MM.1S (cell line): ENCODE results near the gene HDAC10.

Source experiments
- DNase-seq: peaks from one replicate; pipeline ENCODE4 v3.0.0-alpha.2; 2015
- H2AFZ ChIP-seq: fragments of 300-600 bp; sonication (generic); 2 replicates; pipeline ENCODE4 v1.6.0; 2016; ENCODE audit warnings: antibody characterized with exemption, low read length
- H3F3A ChIP-seq: fragments of 300-600 bp; sonication (generic); 2 replicates; pipeline ENCODE4 v1.6.1; 2016; ENCODE audit warnings: mild to moderate bottlenecking, antibody characterized with exemption, low read length, moderate library complexity, mixed read lengths; ENCODE audit not compliant: insufficient read depth
- H3K27ac ChIP-seq: fragments of 300-600 bp; sonication (generic); 2 replicates; pipeline ENCODE4 v1.5.1; 2016; ENCODE audit warnings: mild to moderate bottlenecking, low read length
- H3K27me3 ChIP-seq: fragments of 300-600 bp; sonication (generic); replicated peaks from 2 replicates; pipeline ENCODE4 v1.6.0; 2016; ENCODE audit warnings: low read length; ENCODE audit not compliant: insufficient read depth
- H3K36me3 ChIP-seq: fragments of 300-600 bp; sonication (generic); replicated peaks from 2 replicates; pipeline ENCODE4 v1.6.1; 2016; ENCODE audit warnings: mild to moderate bottlenecking, low read length, mixed read lengths; ENCODE audit not compliant: insufficient read depth
- H3K4me1 ChIP-seq: fragments of 300-600 bp; sonication (generic); 2 replicates; pipeline ENCODE4 v1.6.1; 2016; ENCODE audit warnings: low read length, mixed read lengths
- H3K4me2 ChIP-seq: fragments of 300-600 bp; sonication (generic); 2 replicates; pipeline ENCODE4 v1.6.0; 2016; ENCODE audit warnings: low read depth, low read length
- H3K4me3 ChIP-seq: fragments of 300-600 bp; sonication (generic); 2 replicates; pipeline ENCODE4 v1.5.1; 2016; ENCODE audit warnings: low read length, mixed read lengths
- H3K79me2 ChIP-seq: fragments of 300-600 bp; sonication (generic); 2 replicates; pipeline ENCODE4 v1.6.1; 2016; ENCODE audit warnings: mixed run types, low read length, mixed read lengths
- H3K9ac ChIP-seq: fragments of 300-600 bp; sonication (generic); 2 replicates; pipeline ENCODE4 v1.6.1; 2016; ENCODE audit warnings: low read length, mixed read lengths
- H3K9me2 ChIP-seq: fragments of 300-600 bp; sonication (generic); replicated peaks from 2 replicates; pipeline ENCODE4 v1.6.1; 2016; ENCODE audit warnings: mild to moderate bottlenecking, low read length, mixed read lengths; ENCODE audit not compliant: insufficient read depth
- H3K9me3 ChIP-seq: fragments of 300-600 bp; sonication (generic); replicated peaks from 2 replicates; pipeline ENCODE4 v1.6.1; 2016; ENCODE audit warnings: mild to moderate bottlenecking, low read length, mixed read lengths; ENCODE audit not compliant: insufficient read depth
- H4K20me1 ChIP-seq: fragments of 300-600 bp; sonication (generic); 2 replicates; pipeline ENCODE4 v1.6.1; 2016; ENCODE audit warnings: mild to moderate bottlenecking, low read length, moderate library complexity, mixed read lengths; ENCODE audit not compliant: insufficient read depth
- EZH2 ChIP-seq: fragments of 300-600 bp; sonication (generic); optimal IDR thresholded peaks from 2 replicates; pipeline ENCODE3; 2017; ENCODE audit warnings: low read depth, mild to moderate bottlenecking, antibody characterized with exemption, low read length, mixed read lengths
- EZH2phosphoT487 ChIP-seq: fragments of 300-600 bp; sonication (generic); IDR thresholded peaks from 2 replicates; pipeline ENCODE4 v1.6.1; 2018; ENCODE audit warnings: antibody characterized with exemption, low read length
- TF ChIP-seq, protein P1 (sequence below): fragments of 300-600 bp; sonication (generic); IDR thresholded peaks from 2 replicates; pipeline ENCODE4 v1.5.1; 2016; ENCODE audit warnings: antibody characterized with exemption, low read length, mixed read lengths

HDAC10 gene

DNA sequence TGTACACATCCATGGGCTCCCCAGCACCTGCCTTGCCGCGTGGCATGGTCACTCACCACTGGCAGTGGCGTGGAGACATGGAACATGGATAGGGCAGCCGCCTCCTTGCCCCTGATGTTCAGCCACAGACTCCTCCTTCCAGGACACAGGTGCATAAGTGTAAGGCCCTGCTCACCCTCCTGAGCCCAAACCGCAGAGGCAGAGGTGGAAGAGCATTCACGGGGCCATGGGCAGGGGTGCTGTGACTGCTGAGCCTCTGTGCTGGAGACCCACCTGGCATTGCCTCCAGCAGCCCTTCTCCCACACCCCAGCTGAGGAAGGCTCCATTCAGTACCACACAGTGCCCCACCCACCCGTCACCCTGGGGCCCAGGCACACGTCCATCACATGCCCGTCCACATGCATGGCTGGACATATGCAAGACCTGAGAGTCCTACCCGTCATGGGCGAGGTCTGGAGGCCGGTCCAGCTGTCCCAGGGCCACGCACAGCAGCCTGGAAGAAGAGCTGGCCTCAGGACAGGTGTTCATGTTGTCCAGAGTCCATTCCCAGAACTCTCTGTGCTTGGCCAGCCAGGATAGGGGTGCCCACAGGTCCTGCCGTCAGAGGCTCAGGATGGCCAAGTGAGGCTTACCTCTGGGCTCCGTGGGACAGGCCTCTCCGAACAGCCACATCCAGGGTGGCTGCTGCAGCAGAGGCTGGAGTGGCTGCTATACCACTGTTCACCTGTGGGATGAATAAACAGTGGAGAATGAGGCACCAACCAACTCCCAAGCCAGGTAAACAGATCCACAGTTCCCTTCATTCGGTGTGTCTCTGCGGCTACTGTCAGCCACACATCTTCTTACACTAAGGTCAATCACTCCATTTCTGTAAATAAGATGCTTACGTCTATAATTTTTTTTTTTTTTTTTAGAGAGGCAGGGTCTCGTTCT is 4.6 kb downstream of the HDAC10 start:
- H3K9ac ChIP-seq = no peak overlapping the region; the same call in 1 of the 2 replicates
- H3K79me2 ChIP-seq = peaks cover 71% of the 10 kb centered on the region
- H3K9me3 ChIP-seq = no peaks in the 10 kb centered on the region
- no peak for DNase-seq
- no peaks in the 10 kb centered on the region for H3K9me2 ChIP-seq
- no peaks in the 10 kb centered on the region for H3K27me3 ChIP-seq
- no peaks in the 10 kb centered on the region for H3K36me3 ChIP-seq
- H4K20me1 ChIP-seq = no peaks in the 10 kb centered on the region
- H3K27ac ChIP-seq = peak overlapping the region; percentile 88; the same call in 1 of the 2 replicates
- H3F3A ChIP-seq = peaks cover 46% of the 10 kb centered on the region
- TF ChIP-seq EZH2phosphoT487 = no peak
- TF ChIP-seq, protein P1, sequence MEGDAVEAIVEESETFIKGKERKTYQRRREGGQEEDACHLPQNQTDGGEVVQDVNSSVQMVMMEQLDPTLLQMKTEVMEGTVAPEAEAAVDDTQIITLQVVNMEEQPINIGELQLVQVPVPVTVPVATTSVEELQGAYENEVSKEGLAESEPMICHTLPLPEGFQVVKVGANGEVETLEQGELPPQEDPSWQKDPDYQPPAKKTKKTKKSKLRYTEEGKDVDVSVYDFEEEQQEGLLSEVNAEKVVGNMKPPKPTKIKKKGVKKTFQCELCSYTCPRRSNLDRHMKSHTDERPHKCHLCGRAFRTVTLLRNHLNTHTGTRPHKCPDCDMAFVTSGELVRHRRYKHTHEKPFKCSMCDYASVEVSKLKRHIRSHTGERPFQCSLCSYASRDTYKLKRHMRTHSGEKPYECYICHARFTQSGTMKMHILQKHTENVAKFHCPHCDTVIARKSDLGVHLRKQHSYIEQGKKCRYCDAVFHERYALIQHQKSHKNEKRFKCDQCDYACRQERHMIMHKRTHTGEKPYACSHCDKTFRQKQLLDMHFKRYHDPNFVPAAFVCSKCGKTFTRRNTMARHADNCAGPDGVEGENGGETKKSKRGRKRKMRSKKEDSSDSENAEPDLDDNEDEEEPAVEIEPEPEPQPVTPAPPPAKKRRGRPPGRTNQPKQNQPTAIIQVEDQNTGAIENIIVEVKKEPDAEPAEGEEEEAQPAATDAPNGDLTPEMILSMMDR = peak; percentile 13; the same call in 1 of the 2 replicates
- peak overlapping the region; percentile 100 for H3K4me2 ChIP-seq
- no peak overlapping the region for H2AFZ ChIP-seq
- H3K4me1 ChIP-seq = peaks cover 40% of the 10 kb centered on the region
- peak overlapping the region; percentile 81 for H3K4me3 ChIP-seq

DNA sequence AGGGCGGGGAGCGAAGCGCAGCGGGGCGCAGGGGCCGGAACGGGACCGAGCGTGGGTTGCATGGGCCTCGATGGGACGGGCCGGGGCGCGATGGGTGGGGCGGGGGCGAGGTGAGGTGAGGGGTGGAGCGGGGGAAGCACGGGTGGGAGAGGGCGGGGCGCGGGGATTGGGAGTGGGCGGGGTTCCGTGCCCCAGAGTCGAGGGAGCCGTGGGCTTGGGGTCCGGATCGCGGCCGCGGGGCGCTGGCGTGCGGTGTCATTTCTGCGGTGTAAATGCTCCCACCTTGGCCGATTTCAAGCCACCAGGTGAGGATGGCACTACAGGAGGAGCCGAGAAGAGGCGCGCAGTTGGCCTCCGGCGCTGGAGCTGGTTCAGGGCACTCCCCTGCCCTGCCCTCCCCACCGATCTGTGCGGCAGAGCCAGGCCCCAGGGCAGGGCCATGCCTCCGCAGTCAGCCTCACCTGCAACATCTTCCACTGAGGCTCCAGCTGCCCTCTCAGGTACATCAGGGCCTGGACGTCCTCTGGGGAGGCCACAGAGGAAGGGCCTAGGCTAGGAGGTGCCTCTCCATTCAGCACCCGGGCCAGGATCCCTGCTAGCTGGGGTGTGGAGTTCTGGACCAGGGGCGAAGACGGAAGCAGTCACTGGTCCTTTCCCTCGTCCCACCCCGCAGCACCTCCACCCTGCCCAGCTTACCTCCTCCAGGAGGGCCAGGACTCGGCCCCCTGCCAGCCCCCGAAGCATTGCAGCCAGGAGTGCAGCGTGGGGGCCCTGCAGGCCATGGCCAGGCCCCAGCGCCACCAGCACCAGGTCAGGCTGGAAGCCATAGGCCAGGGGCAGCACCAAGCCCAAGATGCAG is 5.6 kb downstream of the HDAC10 start:
- Histone ChIP-seq H3K9ac (peak overlapping the region; percentile 91), H3K9me3 (no peaks in the 10 kb centered on the region), H3K27ac (peak overlapping the region; percentile 88), H3K9me2 (no peaks in the 10 kb centered on the region), H3K36me3 (no peaks in the 10 kb centered on the region), H2AFZ (no peak overlapping the region), H3K4me3 (peak overlapping the region; percentile 81), H3K79me2 (peaks cover 80% of the 10 kb centered on the region), H3K4me1 (peaks cover 40% of the 10 kb centered on the region), H4K20me1 (no peaks in the 10 kb centered on the region), H3K27me3 (no peaks in the 10 kb centered on the region), H3F3A (peaks cover 41% of the 10 kb centered on the region), H3K4me2 (peak overlapping the region; percentile 100)
- TF ChIP-seq, protein P1 = no peak
- TF ChIP-seq EZH2 (no peak), EZH2phosphoT487 (no peak)
- peak; percentile 34 for DNase-seq

DNA sequence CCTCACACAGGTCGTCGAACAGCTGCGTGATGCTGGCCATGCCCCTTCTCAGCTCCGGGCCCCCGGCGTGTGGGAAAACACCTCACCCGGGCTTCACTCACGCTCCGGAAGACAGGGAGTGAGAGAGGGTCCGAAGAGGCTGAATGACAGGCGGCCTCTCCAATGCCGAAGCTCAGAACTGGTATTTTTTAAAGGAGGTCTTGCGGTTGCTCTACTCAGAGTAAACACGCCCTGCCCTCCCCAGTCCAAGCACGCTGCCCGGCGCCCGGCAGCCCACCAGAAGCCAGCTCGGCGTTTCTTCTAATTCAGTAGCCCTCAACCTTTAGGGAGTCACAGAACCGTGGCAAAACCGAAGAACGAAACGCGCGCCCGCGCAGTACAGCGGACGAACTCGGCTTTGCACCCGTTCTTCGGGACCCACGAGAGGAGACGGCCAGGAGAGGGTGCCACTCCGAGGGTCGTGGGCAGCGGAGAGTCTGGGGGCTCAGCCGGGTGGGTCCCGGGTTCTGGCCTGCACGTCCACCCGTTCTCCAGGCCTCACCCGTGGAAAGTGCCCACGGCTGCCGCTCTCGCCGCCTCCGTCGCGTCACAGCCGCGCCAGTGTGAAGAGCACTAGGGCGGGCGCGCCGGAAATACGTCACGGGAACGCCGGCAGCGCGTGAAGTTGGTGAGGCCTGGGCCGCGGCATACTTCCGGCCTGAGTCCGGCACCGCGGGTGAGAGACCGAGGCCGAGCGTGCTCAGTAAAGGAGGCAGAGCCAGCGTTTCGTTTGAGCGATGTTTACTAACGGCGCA is 6.4 kb downstream of the HDAC10 start, which contains the start of gene TUBGCP6:
Gene TUBGCP6, minus strand, starts transcription at position 604 of the 794 bp plus-strand sequence. Its CDS starts 564 bp downstream, at position 40.
- no peaks in the 10 kb centered on the region for H3K9me3 ChIP-seq
- peak within 1 kb of the TSS; percentile 100 for H3K4me2 ChIP-seq
- peaks cover 32% of the 10 kb centered on the region for H3K4me1 ChIP-seq
- H3K79me2 ChIP-seq = peaks cover 80% of the 10 kb centered on the region
- peak; percentile 97 for DNase-seq
- TF ChIP-seq EZH2phosphoT487 = no peak
- TF ChIP-seq, protein P1 = peak; percentile 21; the same call in 1 of the 2 replicates
- no peaks in the 10 kb centered on the region for H3K9me2 ChIP-seq
- H3K27ac ChIP-seq = peak within 1 kb of the TSS; percentile 88
- H2AFZ ChIP-seq = peak within 1 kb of the TSS; percentile 45
- H3K36me3 ChIP-seq = no peaks in the 10 kb centered on the region
- peaks cover 38% of the 10 kb centered on the region for H3F3A ChIP-seq
- no peaks in the 10 kb centered on the region for H4K20me1 ChIP-seq
- peak within 1 kb of the TSS; percentile 81 for H3K4me3 ChIP-seq
- H3K9ac ChIP-seq = peak within 1 kb of the TSS; percentile 91
- no peaks in the 10 kb centered on the region for H3K27me3 ChIP-seq
